ENCODE data around the gene KIF3B. TPM values are rescaled to one million over a fixed set of nuclear protein-coding genes. Genes with fewer than 3 reads are reported as not detected.

The KIF3B gene
- total and polyA plus RNA-seq, 2 of the 13 experiments (the other 11 are each of a cell fraction or from before 2014, with no cell fraction given): 23.6 to 28.8 TPM

GRCh38 chr20:32233286-32233685 is 44.2 kb upstream of the KIF3B start:
- in situ Hi-C loops (cut with HindIII; ENCODE audit: extremely low pct_ligation_motif_present, low pct_unique_long_range_greater_than_20kb) (no loop called here), intact Hi-C loops (cut with micrococcal nuclease; ENCODE audit: unreplicated experiment) (no loop called here)
- Histone ChIP-seq H3K9ac (ENCODE audit: insufficient read depth, low read depth, low read length) (no peak overlapping the region), H4K20me1 (ENCODE audit: insufficient read depth, low read length) (no peaks in the 10 kb centered on the region), H3K4me1 (ENCODE audit: insufficient read depth, low read length) (peaks cover 24% of the 10 kb centered on the region), H3K27me3 (ENCODE audit: control insufficient read depth in 1 of 2, insufficient read depth in 2 of 2, low read length in 2 of 2) (no peaks in the 10 kb centered on the region), H3K4me3 (replicated peaks in 1 of 3; ENCODE audit: insufficient read depth in 1 of 3, low read depth in 2 of 3, low read length in 3 of 3) (no peak overlapping the region), H3K36me3 (replicated peaks in 1 of 2; ENCODE audit: control insufficient read depth in 1 of 2, insufficient read depth in 2 of 2, low read length in 2 of 2) (peaks cover 25 to 62% of the 10 kb centered on the region in 2 experiments), H3K9me3 (ENCODE audit: low read length) (no peaks in the 10 kb centered on the region), H3K27ac (ENCODE audit: extremely low read length, insufficient read depth, low read length) (no peak overlapping the region), H3K79me2 (ENCODE audit: insufficient read depth, low read length) (no peaks in the 10 kb centered on the region), H2AFZ (ENCODE audit: low read length) (no peak overlapping the region), H3K4me2 (ENCODE audit: low read depth, low read length) (no peak overlapping the region)
- BruUV-seq (replicated peaks): no TSS peak
- DNase-seq (ENCODE audit: low spot score) (no peak), FAIRE-seq (no peak), ATAC-seq (no peak)
- whole genome bisulfite sequencing (ENCODE audit: low lambda C conversion rate): 97% methylated on average over 9 of the region's 9 CpGs
- TF ChIP-seq ZNF280B (CRISPR knock-in tag; IDR thresholded peaks at IDR 0.05; ENCODE audit: borderline replicate concordance): no peak
- no peak for TF ChIP-seq MEIS2 (CRISPR knock-in tag; IDR thresholded peaks at IDR 0.05)
- ChIA-PET CTCF (ENCODE audit: low intra/inter-chr PET ratio, low total read pairs) (no interaction called here), POLR2A (no interaction called here)

GRCh38 chr20:32234135-32234808 is 43.2 kb upstream of the KIF3B start:
- in situ Hi-C loops (cut with HindIII; ENCODE audit: extremely low pct_ligation_motif_present, low pct_unique_long_range_greater_than_20kb) (no loop called here), intact Hi-C loops (cut with micrococcal nuclease; ENCODE audit: unreplicated experiment) (no loop called here)
- WGBS (ENCODE audit: low lambda C conversion rate): 96% methylated on average over 13 of the region's 13 CpGs
- no peaks in the 10 kb centered on the region for H3K79me2 ChIP-seq (ENCODE audit: insufficient read depth, low read length)
- no peaks in the 10 kb centered on the region for H4K20me1 ChIP-seq (ENCODE audit: insufficient read depth, low read length)
- H3K4me1 ChIP-seq (ENCODE audit: insufficient read depth, low read length): peaks cover 24% of the 10 kb centered on the region
- ChIA-PET POLR2A (no interaction called here), CTCF (ENCODE audit: low intra/inter-chr PET ratio, low total read pairs) (no interaction called here)
- H3K4me2 ChIP-seq (ENCODE audit: low read depth, low read length): no peak overlapping the region
- FAIRE-seq (no peak), ATAC-seq (no peak), DNase-seq (ENCODE audit: low spot score) (no peak)
- no peak overlapping the region for H2AFZ ChIP-seq (ENCODE audit: low read length)
- no TSS peak for BruUV-seq (replicated peaks)
- no peak overlapping the region for H3K4me3 ChIP-seq (replicated peaks in 1 of 3; ENCODE audit: insufficient read depth in 1 of 3, low read depth in 2 of 3, low read length in 3 of 3)
- H3K9ac ChIP-seq (ENCODE audit: insufficient read depth, low read depth, low read length): no peak overlapping the region
- H3K9me3 ChIP-seq (ENCODE audit: low read length): no peaks in the 10 kb centered on the region
- peaks cover 22 to 52% of the 10 kb centered on the region in 2 experiments for H3K36me3 ChIP-seq (replicated peaks in 1 of 2; ENCODE audit: control insufficient read depth in 1 of 2, insufficient read depth in 2 of 2, low read length in 2 of 2)
- no peak overlapping the region for H3K27ac ChIP-seq (ENCODE audit: extremely low read length, insufficient read depth, low read length)
- no peaks in the 10 kb centered on the region for H3K27me3 ChIP-seq (ENCODE audit: control insufficient read depth in 1 of 2, insufficient read depth in 2 of 2, low read length in 2 of 2)
- no peak for TF ChIP-seq MAFG (CRISPR knock-in tag; IDR thresholded peaks at IDR 0.05)
- no peak for TF ChIP-seq GPN1 (CRISPR knock-in tag; IDR thresholded peaks at IDR 0.05; ENCODE audit: borderline replicate concordance)
- TF ChIP-seq MXD3 (CRISPR knock-in tag; IDR thresholded peaks at IDR 0.05): no peak
- TF ChIP-seq TOE1 (CRISPR knock-in tag; IDR thresholded peaks at IDR 0.05): no peak
- no peak for TF ChIP-seq ZSCAN5A (CRISPR knock-in tag; IDR thresholded peaks at IDR 0.05; ENCODE audit: borderline replicate concordance)
- no peak for TF ChIP-seq ZBTB49 (CRISPR knock-in tag; IDR thresholded peaks at IDR 0.05; ENCODE audit: borderline replicate concordance)
- TF ChIP-seq ZNF691 (CRISPR knock-in tag; IDR thresholded peaks at IDR 0.05; ENCODE audit: borderline replicate concordance, low read depth): no peak
- no peak for TF ChIP-seq ZNF343 (CRISPR knock-in tag; IDR thresholded peaks at IDR 0.05)
